ENCODE results near the gene NLK. TPM values are rescaled to one million over a fixed set of nuclear protein-coding genes. Genes with fewer than 3 reads are reported as not detected.
"Not testable (repeated sequence)": the region's sequence is repeated elsewhere in the genome, so short reads cannot be mapped to it uniquely, and the experiment has no call there.

The NLK gene
- total RNA-seq, 2 experiments from 2014 or later: 13.1 to 16.1 TPM

- CTCF ChIA-PET: no interaction called here
- Mint-ChIP-seq H3K4me1 (no peaks in the 10 kb centered on the region), H3K4me3 (no peak overlapping the region), H3K36me3 (peaks cover 3% of the 10 kb centered on the region), H3K9me3 (ENCODE audit: low read depth) (no peaks in the 10 kb centered on the region), H3K27ac (no peak overlapping the region), H3K27me3 (no peaks in the 10 kb centered on the region)
- ATAC-seq (no peak), DNase-seq (no peak)
Observed at GRCh38 chr17:28141313-28141712, 98.8 kb downstream of the NLK start.

DNA sequence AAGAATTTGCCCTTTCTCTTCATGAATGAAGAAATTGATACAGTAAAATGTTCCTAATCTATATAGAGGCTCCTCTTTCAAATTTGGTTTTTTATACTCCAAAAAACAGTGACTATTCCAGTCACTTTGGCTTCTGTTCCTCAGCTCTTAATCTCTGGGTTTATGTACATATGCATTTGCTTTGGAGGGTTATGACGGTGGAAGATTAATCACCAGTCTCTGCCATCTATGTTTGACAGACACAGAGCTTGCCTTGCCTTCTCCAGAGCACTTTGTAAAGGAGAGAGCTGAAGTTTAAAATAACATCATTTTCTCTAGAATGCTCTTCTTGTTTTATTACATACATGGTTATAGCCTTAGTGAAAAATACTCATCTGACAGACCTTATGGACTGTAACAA is 99.3 kb downstream of the NLK start:
- ATAC-seq (no peak), DNase-seq (no peak)
- CTCF ChIA-PET: no interaction called here
- Mint-ChIP-seq H3K27ac (no peak overlapping the region), H3K4me3 (no peak overlapping the region), H3K4me1 (no peaks in the 10 kb centered on the region), H3K36me3 (peaks cover 3% of the 10 kb centered on the region), H3K27me3 (no peaks in the 10 kb centered on the region), H3K9me3 (ENCODE audit: low read depth) (no peaks in the 10 kb centered on the region)

DNA sequence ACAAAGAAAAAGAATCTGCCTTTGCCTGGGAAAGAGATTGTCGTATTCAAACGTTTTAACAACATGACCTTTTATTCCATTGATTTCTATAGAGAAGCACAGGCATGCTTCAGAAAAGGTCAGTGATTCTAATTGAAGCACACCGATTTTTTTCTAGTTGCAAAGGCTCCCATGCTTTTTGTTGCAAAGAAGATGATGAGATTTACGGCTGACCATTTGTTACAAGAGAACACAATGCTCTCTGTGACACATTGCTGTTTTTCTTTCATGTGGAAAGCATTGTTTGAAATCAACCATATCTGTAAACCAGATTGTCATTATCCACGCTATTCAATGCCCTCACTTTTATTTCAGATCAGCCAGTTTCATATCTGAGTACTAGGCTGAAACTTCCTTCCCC is 99.8 kb downstream of the NLK start:
- Mint-ChIP-seq H3K4me3 (no peak overlapping the region), H3K27me3 (no peaks in the 10 kb centered on the region), H3K36me3 (peaks cover 3% of the 10 kb centered on the region), H3K9me3 (ENCODE audit: low read depth) (no peaks in the 10 kb centered on the region), H3K4me1 (no peaks in the 10 kb centered on the region), H3K27ac (no peak overlapping the region)
- ATAC-seq: no peak
- CTCF ChIA-PET: no interaction called here
- no peak for DNase-seq

DNA sequence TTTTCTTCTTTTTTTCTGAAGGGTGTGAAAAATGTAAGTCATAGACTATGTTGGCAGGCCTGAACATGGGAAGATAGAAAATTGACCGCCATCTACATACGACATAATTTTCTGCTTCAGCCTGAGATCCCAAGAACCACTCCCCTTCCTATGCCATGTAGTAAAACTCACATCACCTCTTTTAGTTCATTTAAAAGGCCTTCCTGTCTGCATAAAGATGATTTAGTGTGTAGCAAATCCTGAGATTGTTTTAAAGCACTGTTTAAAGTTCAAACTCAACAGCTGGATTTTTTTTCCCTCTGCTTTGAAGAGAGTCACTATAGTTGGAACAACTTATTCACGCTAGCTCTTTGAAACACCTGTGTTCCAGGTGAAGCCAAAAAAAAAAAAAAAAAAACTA is 101.5 kb downstream of the NLK start:
- no peak overlapping the region for H3K27ac Mint-ChIP-seq
- ATAC-seq: no peak
- CTCF ChIA-PET: interaction anchor here (1.6 kb wide), 1 partner anchor 107 kb away, joined by 4 read pairs; no protein-coding TSS in a partner anchor
- H3K27me3 Mint-ChIP-seq: no peaks in the 10 kb centered on the region
- no peaks in the 10 kb centered on the region for H3K9me3 Mint-ChIP-seq (ENCODE audit: low read depth)
- H3K36me3 Mint-ChIP-seq: peaks cover 3% of the 10 kb centered on the region
- DNase-seq: no peak
- no peaks in the 10 kb centered on the region for H3K4me1 Mint-ChIP-seq
- H3K4me3 Mint-ChIP-seq: no peak overlapping the region

DNA sequence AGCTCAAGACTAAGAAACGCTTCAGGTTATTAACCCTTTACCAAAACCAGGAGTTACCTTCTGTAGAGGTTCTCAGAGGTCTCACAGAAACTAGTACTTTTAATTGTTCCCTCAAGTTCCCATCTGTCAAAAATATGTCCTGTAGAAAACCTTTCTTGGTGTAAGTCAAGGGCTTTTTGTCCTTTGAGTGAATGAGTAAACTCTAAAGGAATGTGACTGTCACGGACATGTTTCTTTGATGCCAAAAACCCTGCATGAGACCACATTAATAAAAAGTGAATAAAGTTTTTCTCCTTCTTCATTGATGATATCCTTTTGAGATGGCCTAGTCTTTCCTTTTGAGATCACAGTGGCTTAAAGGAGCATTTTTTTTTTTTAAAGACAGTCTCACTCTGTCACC is 102.9 kb downstream of the NLK start:
- H3K4me3 Mint-ChIP-seq: no peak overlapping the region
- no peak overlapping the region for H3K27ac Mint-ChIP-seq
- H3K27me3 Mint-ChIP-seq: no peaks in the 10 kb centered on the region
- no peak for DNase-seq
- H3K9me3 Mint-ChIP-seq (ENCODE audit: low read depth): no peaks in the 10 kb centered on the region
- ATAC-seq: no peak
- CTCF ChIA-PET: no interaction called here
- H3K4me1 Mint-ChIP-seq: no peaks in the 10 kb centered on the region
- peaks cover 3% of the 10 kb centered on the region for H3K36me3 Mint-ChIP-seq

- H3K27ac Mint-ChIP-seq: no peak overlapping the region
- H3K27me3 Mint-ChIP-seq: no peaks in the 10 kb centered on the region
- peaks cover 3% of the 10 kb centered on the region for H3K36me3 Mint-ChIP-seq
- no peaks in the 10 kb centered on the region for H3K9me3 Mint-ChIP-seq (ENCODE audit: low read depth)
- CTCF ChIA-PET: no interaction called here
- no peaks in the 10 kb centered on the region for H3K4me1 Mint-ChIP-seq
- DNase-seq (no peak), ATAC-seq (no peak)
- H3K4me3 Mint-ChIP-seq: no peak overlapping the region
Observed at GRCh38 chr17:28147017-28147416, 104.5 kb downstream of the NLK start.

- Mint-ChIP-seq H3K9me3 (ENCODE audit: low read depth) (no peaks in the 10 kb centered on the region), H3K36me3 (peaks cover 2% of the 10 kb centered on the region), H3K27me3 (no peaks in the 10 kb centered on the region), H3K27ac (no peak overlapping the region), H3K4me1 (no peaks in the 10 kb centered on the region), H3K4me3 (no peak overlapping the region)
- DNase-seq: no peak
- no peak for ATAC-seq
- CTCF ChIA-PET: interaction anchor here (1.3 kb wide), 1 partner anchor 13 kb away, joined by 3 read pairs; no protein-coding TSS in a partner anchor
Observed at GRCh38 chr17:28151001-28151400, 108.5 kb downstream of the NLK start.

DNA sequence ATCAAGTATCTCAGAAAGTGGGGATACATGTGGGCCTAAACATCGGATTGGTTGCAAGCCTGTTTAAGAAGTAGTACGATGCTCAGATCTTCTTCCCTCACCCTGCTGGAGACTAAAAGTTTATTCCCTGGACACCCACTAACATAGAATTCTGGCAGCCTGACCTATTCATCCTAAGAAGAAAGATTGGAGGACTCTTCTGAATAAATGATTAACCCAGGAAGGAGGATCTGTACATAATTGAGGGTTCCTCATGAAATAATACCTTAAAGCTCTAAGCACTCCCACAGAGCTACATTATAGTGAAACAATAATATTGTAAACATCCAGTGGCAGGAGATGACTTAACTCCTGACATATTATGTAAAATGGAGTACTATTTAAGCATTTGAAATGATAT is 111.7 kb downstream of the NLK start:
- no peaks in the 10 kb centered on the region for H3K27me3 Mint-ChIP-seq
- H3K27ac Mint-ChIP-seq: no peak overlapping the region
- DNase-seq (no peak), ATAC-seq (no peak)
- H3K4me1 Mint-ChIP-seq: peaks cover 2% of the 10 kb centered on the region
- H3K36me3 Mint-ChIP-seq: peaks cover 2% of the 10 kb centered on the region
- CTCF ChIA-PET: no interaction called here
- no peaks in the 10 kb centered on the region for H3K9me3 Mint-ChIP-seq (ENCODE audit: low read depth)
- no peak overlapping the region for H3K4me3 Mint-ChIP-seq

DNA sequence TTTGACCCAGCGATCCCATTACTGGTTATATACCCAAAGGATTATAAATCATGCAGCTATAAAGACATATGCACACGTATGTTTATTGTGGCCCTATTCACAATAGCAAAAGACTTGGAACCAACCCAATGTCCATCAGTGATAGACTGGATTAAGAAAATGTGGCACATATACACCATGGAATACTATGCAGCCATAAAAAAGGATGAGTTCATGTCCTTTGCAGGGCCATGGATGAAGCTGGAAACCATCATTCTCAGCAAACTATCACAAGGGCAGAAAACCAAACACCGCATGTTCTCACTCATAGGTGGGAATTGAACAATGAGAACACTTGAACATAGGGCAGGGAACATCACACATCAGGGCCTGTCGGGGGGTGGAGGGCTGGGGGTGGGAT is 112.9 kb downstream of the NLK start:
- H3K9me3 Mint-ChIP-seq (ENCODE audit: low read depth); CTCF ChIA-PET; H3K36me3 Mint-ChIP-seq; H3K4me3 Mint-ChIP-seq; H3K27ac Mint-ChIP-seq; H3K4me1 Mint-ChIP-seq; DNase-seq; ATAC-seq; H3K27me3 Mint-ChIP-seq: not testable (repeated sequence)

DNA sequence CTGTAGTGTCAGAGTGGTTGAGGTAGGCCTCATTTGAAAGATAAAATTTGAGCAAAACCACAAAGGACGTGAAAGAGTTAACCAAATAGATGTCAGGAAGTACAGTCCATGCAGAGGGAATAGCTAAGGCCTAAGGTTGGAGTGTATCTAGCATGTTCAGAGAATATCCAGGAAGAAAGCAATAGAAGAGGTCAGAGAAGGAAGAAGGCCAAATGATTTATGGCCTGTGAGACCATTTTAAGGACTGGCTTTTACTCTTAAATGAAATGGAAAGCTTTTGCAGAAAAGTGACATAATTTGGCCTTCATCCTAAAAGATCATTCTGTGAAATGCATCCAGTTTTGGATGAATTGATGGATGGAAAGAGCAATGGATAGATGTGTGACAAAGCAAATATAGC is 116.5 kb downstream of the NLK start:
- Mint-ChIP-seq H3K36me3 (no peaks in the 10 kb centered on the region), H3K4me3 (no peak overlapping the region)
- no peak for ATAC-seq

DNA sequence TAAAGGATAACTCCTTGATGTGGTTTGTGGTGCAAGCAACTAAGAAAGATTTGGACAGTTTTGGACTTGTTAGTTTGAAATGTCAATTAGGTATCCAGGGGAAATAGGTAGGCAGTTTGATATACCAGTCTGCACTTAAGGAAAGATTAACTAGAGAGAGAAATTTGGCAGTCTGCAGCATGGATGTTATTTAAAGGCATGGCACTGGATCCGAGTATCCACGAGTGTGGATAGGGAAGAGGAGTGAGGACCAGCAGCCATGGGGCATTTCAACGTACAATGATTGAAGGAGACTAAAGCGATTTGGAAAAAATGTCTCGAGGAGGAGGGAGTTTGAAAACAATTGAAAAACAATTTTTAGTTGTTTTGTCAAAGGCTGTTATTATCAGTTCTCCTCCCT is 117.4 kb downstream of the NLK start:
- CTCF ChIA-PET: no interaction called here
- Mint-ChIP-seq H3K36me3 (no peaks in the 10 kb centered on the region), H3K4me1 (peaks cover 2% of the 10 kb centered on the region), H3K27me3 (no peaks in the 10 kb centered on the region), H3K9me3 (ENCODE audit: low read depth) (no peaks in the 10 kb centered on the region), H3K4me3 (no peak overlapping the region), H3K27ac (no peak overlapping the region)
- ATAC-seq (no peak), DNase-seq (no peak)

More for the DNA sequence above, 116.5 kb downstream of the NLK start:
- no peak overlapping the region for H3K27ac Mint-ChIP-seq
- H3K27me3 Mint-ChIP-seq: no peaks in the 10 kb centered on the region
- DNase-seq: no peak
- CTCF ChIA-PET: no interaction called here
- peaks cover 2% of the 10 kb centered on the region for H3K4me1 Mint-ChIP-seq
- no peaks in the 10 kb centered on the region for H3K9me3 Mint-ChIP-seq (ENCODE audit: low read depth)

GRCh38 chr17:28160610-28161009 is 118.1 kb downstream of the NLK start:
- H3K36me3 Mint-ChIP-seq: no peaks in the 10 kb centered on the region
- H3K4me3 Mint-ChIP-seq: no peak overlapping the region
- ATAC-seq: no peak
- no peak overlapping the region for H3K27ac Mint-ChIP-seq
- no peak for DNase-seq
- peaks cover 2% of the 10 kb centered on the region for H3K4me1 Mint-ChIP-seq
- H3K9me3 Mint-ChIP-seq (ENCODE audit: low read depth): no peaks in the 10 kb centered on the region
- H3K27me3 Mint-ChIP-seq: no peaks in the 10 kb centered on the region
- CTCF ChIA-PET: interaction anchor here (1.1 kb wide), 1 partner anchor 56 kb away, joined by 3 read pairs; no protein-coding TSS in a partner anchor

GRCh38 chr17:28161311-28161710 is 118.8 kb downstream of the NLK start:
- Mint-ChIP-seq H3K9me3 (ENCODE audit: low read depth) (no peaks in the 10 kb centered on the region), H3K27ac (no peak overlapping the region), H3K36me3 (no peaks in the 10 kb centered on the region), H3K27me3 (no peaks in the 10 kb centered on the region), H3K4me3 (no peak overlapping the region), H3K4me1 (peaks cover 2% of the 10 kb centered on the region)
- CTCF ChIA-PET: interaction anchor here (1.1 to 1.3 kb wide), 2 partner anchors 9 to 55 kb away, joined by 3 read pairs; no protein-coding TSS in a partner anchor
- no peak for ATAC-seq
- no peak for DNase-seq

GRCh38 chr17:28166478-28166877 is 124.0 kb downstream of the NLK start:
- peaks cover 10% of the 10 kb centered on the region for H3K36me3 Mint-ChIP-seq
- CTCF ChIA-PET: interaction anchor here (0.8 kb wide), 1 partner anchor 11 kb away, joined by 3 read pairs; no protein-coding TSS in a partner anchor
- H3K27me3 Mint-ChIP-seq: no peaks in the 10 kb centered on the region
- ATAC-seq (no peak), DNase-seq (no peak)
- H3K4me1 Mint-ChIP-seq: no peaks in the 10 kb centered on the region
- no peak overlapping the region for H3K4me3 Mint-ChIP-seq
- H3K27ac Mint-ChIP-seq: no peak overlapping the region
- H3K9me3 Mint-ChIP-seq (ENCODE audit: low read depth): no peaks in the 10 kb centered on the region

Measured in activated CD8-positive, alpha-beta memory T cell treated with anti-CD3 and anti-CD28 coated beads, Interleukin-2, amount 10 ng/mL, durations not matched to agents 7 days and 5 days (primary cell).